Muscle layer of duodenum (tissue), 2 donors: ENCODE measurements around the gene ITGB1.

Experiments
- H3K27ac ChIP-seq: one replicate; pipeline ENCODE4 v1.7.0; 2013; ENCODE audit warnings: mild to moderate bottlenecking, low read length
- H3K27me3 ChIP-seq: one replicate; pipeline ENCODE4 v1.7.0; 2013; ENCODE audit warnings: low read depth, mild to moderate bottlenecking, control low read depth, low read length
- H3K36me3 ChIP-seq, 2 donors: one replicate each; pipeline ENCODE4 v1.7.0; 2013; ENCODE audit warnings: low read length in 2 of 2, control low read depth in 1 of 2, mild to moderate bottlenecking in 1 of 2; ENCODE audit not compliant: insufficient read depth in 2 of 2, control insufficient read depth in 1 of 2
- H3K4me1 ChIP-seq, 2 donors: one replicate each; pipeline ENCODE4 v1.7.0; 2013; ENCODE audit warnings: low read length in 2 of 2, mild to moderate bottlenecking in 2 of 2, control low read depth in 1 of 2, moderate library complexity in 1 of 2; ENCODE audit not compliant: insufficient read depth in 2 of 2, control insufficient read depth in 1 of 2
- H3K4me3 ChIP-seq, 2 donors: one replicate each; pipeline ENCODE4 v1.7.0; 2013; ENCODE audit warnings: low read length in 2 of 2, low read depth in 1 of 2, mild to moderate bottlenecking in 1 of 2
- H3K9me3 ChIP-seq, 2 donors: one replicate each; pipeline ENCODE4 v1.7.0; 2013; ENCODE audit warnings: low read length in 2 of 2, control low read depth in 1 of 2, mild to moderate bottlenecking in 1 of 2; ENCODE audit not compliant: control insufficient read depth in 1 of 2
- donor health status: healthy.

The ITGB1 gene

DNA sequence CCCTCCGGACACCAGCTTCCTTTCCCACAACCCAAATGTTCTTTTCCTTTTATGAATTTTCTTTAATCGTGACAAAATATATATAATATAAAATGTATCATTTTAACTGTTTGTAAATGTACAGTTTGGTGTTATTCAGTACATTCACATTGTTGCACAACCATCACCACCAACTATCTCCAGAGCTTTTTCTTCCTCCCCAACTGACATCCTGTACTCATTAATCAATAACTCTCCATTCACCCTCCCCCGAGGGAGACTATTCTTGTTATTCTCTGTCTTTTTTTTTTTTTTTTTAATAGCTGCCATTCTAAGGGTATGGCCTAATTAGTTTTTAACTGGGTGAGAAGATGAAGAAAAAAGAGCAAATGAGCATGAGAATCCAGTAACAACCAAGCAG lies 30.6 kb upstream of the ITGB1 start:
- H3K27ac ChIP-seq, result no peak overlapping the region
- no peaks in the 10 kb centered on the region for H3K36me3 ChIP-seq
- H3K27me3 ChIP-seq, result no peaks in the 10 kb centered on the region
- no peak overlapping the region for H3K4me3 ChIP-seq
- H3K4me1 ChIP-seq, result no peaks in the 10 kb centered on the region
- no peaks in the 10 kb centered on the region for H3K9me3 ChIP-seq

DNA sequence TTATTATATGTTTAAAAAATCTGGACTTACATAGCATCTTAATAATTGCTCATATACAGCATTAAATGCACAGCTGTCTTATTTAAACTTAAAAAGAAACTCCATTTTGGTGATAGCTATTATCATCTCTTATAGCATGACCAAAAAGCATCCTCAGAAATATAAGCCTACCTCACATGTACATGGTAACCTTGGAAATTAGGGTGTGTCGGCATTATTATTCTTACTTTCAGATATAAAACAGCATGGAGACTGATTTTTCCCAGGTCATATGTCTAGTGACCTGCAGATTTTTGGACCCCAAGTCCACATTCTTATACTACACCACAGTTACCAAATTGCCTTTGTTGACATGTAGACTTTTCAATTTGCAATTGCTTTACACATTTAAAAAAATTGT lies 29.1 kb upstream of the ITGB1 start:
- Histone ChIP-seq H3K4me1 (no peaks in the 10 kb centered on the region), H3K36me3 (peaks cover 0 to 5% of the 10 kb centered on the region in 2 donors), H3K27me3 (no peaks in the 10 kb centered on the region), H3K4me3 (no peak overlapping the region), H3K27ac (no peak overlapping the region), H3K9me3 (no peaks in the 10 kb centered on the region)

DNA sequence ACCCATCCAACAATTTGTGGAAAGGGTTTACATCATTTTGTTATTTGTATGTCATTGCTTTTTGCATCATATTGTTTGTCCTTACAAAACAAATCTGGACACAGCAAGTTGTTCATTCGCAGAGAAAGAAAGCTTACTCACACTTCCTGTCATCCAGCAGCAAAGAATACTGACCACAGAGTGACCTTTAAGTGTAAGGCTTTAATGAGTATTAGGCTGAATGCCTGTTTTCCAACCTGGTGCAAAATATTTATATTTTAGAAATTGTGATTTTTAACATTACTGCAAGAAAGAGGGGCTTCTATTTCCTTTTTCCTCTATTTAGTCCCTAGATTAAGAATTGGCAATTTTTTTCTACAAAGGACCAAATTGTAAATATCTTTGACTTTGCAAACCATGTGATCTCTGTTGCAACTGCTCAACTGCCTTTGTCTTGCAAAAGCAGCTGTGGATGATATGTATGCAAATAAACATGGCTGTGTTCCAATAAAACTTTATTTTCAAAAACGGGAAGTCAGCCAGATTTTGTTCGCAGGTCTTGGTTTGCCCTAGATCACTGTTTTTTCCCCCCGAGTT lies 27.8 kb upstream of the ITGB1 start:
- peaks cover 0 to 8% of the 10 kb centered on the region in 2 donors for H3K36me3 ChIP-seq
- no peaks in the 10 kb centered on the region for H3K27me3 ChIP-seq
- H3K4me3 ChIP-seq, result no peak overlapping the region
- H3K27ac ChIP-seq, result no peak overlapping the region
- H3K9me3 ChIP-seq, result no peaks in the 10 kb centered on the region
- H3K4me1 ChIP-seq, result peaks cover 3 to 4% of the 10 kb centered on the region in 2 donors

GRCh38 chr10:32985341-32985764 lies 27.3 kb upstream of the ITGB1 start:
- H3K4me3 ChIP-seq, result no peak overlapping the region
- no peak overlapping the region for H3K27ac ChIP-seq
- no peaks in the 10 kb centered on the region for H3K27me3 ChIP-seq
- no peaks in the 10 kb centered on the region for H3K9me3 ChIP-seq
- peaks cover 3 to 4% of the 10 kb centered on the region in 2 donors for H3K4me1 ChIP-seq
- H3K36me3 ChIP-seq, result peaks cover 0 to 11% of the 10 kb centered on the region in 2 donors

DNA sequence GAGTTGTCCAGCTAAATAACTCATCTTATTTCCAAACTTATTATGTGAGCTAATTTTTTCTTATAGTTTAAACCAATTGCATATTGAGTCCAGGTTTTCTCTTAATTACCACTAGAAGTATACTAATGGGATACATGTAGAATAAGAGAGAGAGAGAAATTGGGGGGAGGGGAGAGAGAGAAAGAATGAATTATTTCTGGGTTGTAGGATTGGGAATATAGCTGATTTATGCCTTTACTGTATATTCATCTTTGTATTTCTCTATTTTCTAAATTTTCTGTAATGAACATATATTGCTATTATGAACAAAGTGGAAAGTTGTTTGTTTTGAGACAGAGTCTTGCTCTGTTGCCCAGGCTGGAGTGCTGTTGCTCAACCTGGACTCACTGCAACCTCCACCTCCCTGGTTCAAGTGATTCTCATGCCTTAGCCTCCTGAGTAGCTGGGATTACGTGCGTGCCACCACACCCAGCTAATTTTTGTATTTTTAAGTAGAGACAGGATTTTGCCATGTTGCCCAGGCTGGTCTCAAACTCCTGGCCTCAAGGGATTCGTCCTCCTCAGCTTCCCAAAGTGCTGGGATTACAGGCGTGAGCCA lies 26.1 kb upstream of the ITGB1 start:
- Histone ChIP-seq H3K27ac (peak overlapping the region; percentile 18), H3K36me3 (peaks cover 0 to 11% of the 10 kb centered on the region in 2 donors), H3K9me3 (no peaks in the 10 kb centered on the region), H3K4me3 (no peak overlapping the region), H3K27me3 (no peaks in the 10 kb centered on the region), H3K4me1 (peaks cover 3 to 4% of the 10 kb centered on the region in 2 donors)

- Histone ChIP-seq H3K4me1 (peaks cover 3 to 4% of the 10 kb centered on the region in 2 donors), H3K27ac (peak overlapping the region; percentile 18), H3K36me3 (peaks cover 0 to 11% of the 10 kb centered on the region in 2 donors), H3K4me3 (no peak overlapping the region), H3K27me3 (no peaks in the 10 kb centered on the region), H3K9me3 (no peaks in the 10 kb centered on the region)
These were observed 25.2 kb upstream of the ITGB1 start for GRCh38 chr10:32982911-32983909.

GRCh38 chr10:32982293-32982709 lies 24.3 kb upstream of the ITGB1 start:
- Histone ChIP-seq H3K27me3 (no peaks in the 10 kb centered on the region), H3K4me1 (peaks cover 3 to 4% of the 10 kb centered on the region in 2 donors), H3K9me3 (no peaks in the 10 kb centered on the region), H3K27ac (peak overlapping the region; percentile 97), H3K4me3 (no peak overlapping the region), H3K36me3 (peaks cover 0 to 11% of the 10 kb centered on the region in 2 donors)

DNA sequence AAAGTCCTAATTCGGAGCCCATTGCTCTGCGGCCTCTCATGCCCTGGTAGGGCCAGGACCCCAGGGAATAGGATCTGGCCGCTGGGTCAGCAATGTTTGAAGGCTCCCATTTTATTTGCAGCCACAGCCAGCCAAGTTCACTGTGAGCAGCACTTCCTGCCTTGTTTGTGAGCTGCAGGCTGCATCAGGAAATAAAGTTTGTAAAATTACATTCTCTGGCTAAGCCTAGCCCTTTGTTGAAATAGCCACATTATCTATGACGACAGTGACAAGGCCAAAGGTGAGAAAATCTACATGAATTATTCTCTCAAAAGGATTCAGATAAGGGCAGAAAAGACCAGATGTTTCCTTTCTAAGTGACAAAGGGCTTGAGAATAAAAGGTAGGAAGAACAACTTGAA lies 23.7 kb upstream of the ITGB1 start:
- peaks cover 3 to 4% of the 10 kb centered on the region in 2 donors for H3K4me1 ChIP-seq

DNA sequence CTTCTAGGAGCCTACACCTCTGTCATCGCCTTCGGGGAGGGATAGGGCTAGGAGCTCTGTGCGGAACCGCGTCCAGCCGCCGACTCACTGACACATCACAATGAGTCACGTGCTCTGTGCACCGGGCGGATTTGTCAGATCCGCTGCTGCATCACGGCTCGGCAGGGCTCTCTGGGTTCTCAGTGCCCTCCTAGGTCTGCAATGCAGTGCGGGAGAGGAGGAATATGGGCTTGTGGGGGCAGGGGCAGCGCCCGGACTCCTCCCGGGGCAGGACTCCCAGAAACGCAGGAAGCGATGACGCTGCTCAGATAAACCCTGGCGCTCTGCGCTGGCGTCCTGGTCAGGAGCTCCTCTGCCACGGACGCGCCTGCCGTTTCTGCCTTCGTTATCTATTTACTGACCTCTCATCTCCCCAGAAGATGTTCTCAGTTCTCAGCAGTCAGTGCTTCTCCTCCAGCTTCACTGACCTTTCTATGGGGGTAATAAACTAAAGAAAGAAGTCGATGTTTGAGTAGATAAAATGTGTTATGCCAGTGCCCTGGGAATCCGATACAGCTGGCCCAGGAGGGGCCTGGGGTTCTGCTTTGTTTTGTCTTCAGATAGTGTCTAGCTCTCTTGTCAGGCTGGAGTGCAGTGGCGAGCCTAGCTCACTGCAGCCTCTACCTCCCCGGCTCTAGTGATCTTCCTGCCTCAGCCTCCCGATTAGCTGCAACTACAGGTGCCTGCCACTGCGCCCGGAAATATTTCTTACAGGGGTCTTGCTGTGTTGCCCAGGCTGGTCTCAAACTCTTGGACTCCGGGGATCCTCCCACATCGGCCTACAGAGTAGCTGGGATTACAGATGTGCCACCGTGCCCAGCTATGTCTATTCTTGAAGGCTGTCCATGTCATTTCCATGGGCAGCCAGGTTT lies 22.8 kb upstream of the ITGB1 start:
- Histone ChIP-seq H3K4me3 (peak overlapping the region; percentile 56 to 72), H3K9me3 (no peaks in the 10 kb centered on the region), H3K4me1 (peaks cover 3 to 4% of the 10 kb centered on the region in 2 donors), H3K27ac (peak overlapping the region; percentile 97), H3K27me3 (no peaks in the 10 kb centered on the region), H3K36me3 (peaks cover 0 to 11% of the 10 kb centered on the region in 2 donors)

More for the DNA sequence above, 23.7 kb upstream of the ITGB1 start:
- H3K4me3 ChIP-seq, result no peak overlapping the region
- peak overlapping the region; percentile 97 for H3K27ac ChIP-seq
- no peaks in the 10 kb centered on the region for H3K27me3 ChIP-seq
- no peaks in the 10 kb centered on the region for H3K9me3 ChIP-seq
- H3K36me3 ChIP-seq, result peaks cover 0 to 11% of the 10 kb centered on the region in 2 donors

- H3K36me3 ChIP-seq, result peaks cover 0 to 11% of the 10 kb centered on the region in 2 donors
- peaks cover 3 to 4% of the 10 kb centered on the region in 2 donors for H3K4me1 ChIP-seq
- H3K4me3 ChIP-seq, result peak overlapping the region; percentile 56 to 72
- H3K27me3 ChIP-seq, result no peaks in the 10 kb centered on the region
- H3K27ac ChIP-seq, result peak overlapping the region; percentile 97
- no peaks in the 10 kb centered on the region for H3K9me3 ChIP-seq
These were observed 22.2 kb upstream of the ITGB1 start for GRCh38 chr10:32980242-32980557.
